Measurements from ENCODE around the gene PDE5A. TPM values are rescaled to one million over a fixed set of nuclear protein-coding genes. Genes with fewer than 3 reads are reported as not detected.

PDE5A gene
- total and polyA plus RNA-seq, 2 donors (not counting 3 experiments of a cell fraction or from before 2014, with no cell fraction given), result 0.73 to 2.3 TPM

DNA sequence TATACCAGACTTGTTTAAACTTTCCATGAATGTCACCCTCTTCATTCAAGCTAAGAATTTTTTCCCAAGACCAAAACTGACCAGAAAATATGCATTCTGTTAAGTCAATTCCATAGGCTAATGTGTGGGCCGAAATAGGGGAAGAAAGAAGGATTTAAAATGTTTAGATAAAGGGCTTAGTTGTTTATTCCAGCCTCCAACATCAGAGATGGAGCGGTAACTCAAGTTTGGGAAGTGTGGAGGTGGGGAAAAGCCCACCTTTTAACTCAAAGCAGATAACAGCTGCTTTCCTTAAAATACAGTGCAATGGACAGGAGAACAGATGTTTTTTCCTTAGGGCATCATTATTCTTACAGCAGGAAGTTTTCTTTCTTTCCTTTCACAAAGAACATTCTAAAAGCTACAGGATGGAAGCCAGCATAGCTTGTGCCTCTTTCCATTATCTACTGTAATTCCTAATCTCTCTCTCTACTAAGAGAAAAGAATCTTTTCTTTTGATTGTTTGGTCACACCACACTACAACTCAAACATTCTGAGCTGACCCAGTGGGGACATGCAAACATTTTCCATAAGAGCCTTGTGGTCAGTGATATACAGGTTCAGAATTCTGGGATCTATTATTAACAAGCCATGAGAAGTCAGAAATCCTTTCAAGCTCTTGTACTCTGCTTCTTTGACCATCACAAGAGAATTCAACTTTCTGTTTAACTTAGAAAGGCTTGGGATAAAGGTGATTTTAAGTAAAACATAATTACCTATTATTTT, 101.6 kb downstream of the PDE5A start:
- H3K4me3 ChIP-seq (replicated peaks in 1 of 3; ENCODE audit: insufficient read depth in 1 of 3, low read depth in 1 of 3, low read length in 3 of 3), result no peak overlapping the region
- FAIRE-seq (no peak), DNase-seq (ENCODE audit: low read depth, low spot score) (peak; percentile 35)
- H2AFZ ChIP-seq (ENCODE audit: low read depth, low read length), result peak overlapping the region; percentile 63
- H3K9me1 ChIP-seq (replicated peaks; ENCODE audit: control insufficient read depth, extremely low read depth, insufficient read depth, low read length), result no peaks in the 10 kb centered on the region
- H3K27ac ChIP-seq (ENCODE audit: insufficient read depth, low read depth, low read length), result peak overlapping the region; percentile 7
- ChIA-PET CTCF (interaction anchor here (0.5 to 2.2 kb wide), 5 partner anchors 31 to 530 kb away, joined by 3 to 7 read pairs (median 4); no protein-coding TSS in a partner anchor), POLR2A (no interaction called here)
- no peaks in the 10 kb centered on the region for H3K27me3 ChIP-seq (ENCODE audit: control insufficient read depth in 2 of 2, insufficient read depth in 2 of 2, low read length in 2 of 2)
- no peak overlapping the region for H3K9ac ChIP-seq (replicated peaks; ENCODE audit: extremely low read depth, insufficient read depth, low read length)
- intact Hi-C loops (cut with micrococcal nuclease), result loop anchor here (10.0 kb wide), 2 partner anchors 312 to 692 kb away; partner anchors contain the start of genes SEC24D and USP53
- no TSS peak for BruUV-seq (replicated peaks)
- no peaks in the 10 kb centered on the region for H3K79me2 ChIP-seq (ENCODE audit: control insufficient read depth, insufficient read depth, low read length)
- no peaks in the 10 kb centered on the region for H4K20me1 ChIP-seq (replicated peaks; ENCODE audit: control insufficient read depth, extremely low read depth, insufficient read depth, low read length)
- no peak overlapping the region for H3K4me2 ChIP-seq (ENCODE audit: insufficient read depth, low read length)
- TF ChIP-seq POLR2AphosphoS5 (IDR thresholded peaks at IDR 0.05; ENCODE audit: insufficient read depth, low read depth, low read length), result no peak
- no peak for TF ChIP-seq GATA2 (IDR thresholded peaks at IDR 0.05; ENCODE audit: insufficient read depth, insufficient read length, low read depth, low read length)
- TF ChIP-seq, protein P1, sequence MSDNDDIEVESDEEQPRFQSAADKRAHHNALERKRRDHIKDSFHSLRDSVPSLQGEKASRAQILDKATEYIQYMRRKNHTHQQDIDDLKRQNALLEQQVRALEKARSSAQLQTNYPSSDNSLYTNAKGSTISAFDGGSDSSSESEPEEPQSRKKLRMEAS (IDR thresholded peaks at IDR 0.05; ENCODE audit: insufficient read depth, insufficient read length), result no peak
- TF ChIP-seq POLR2A (IDR thresholded peaks at IDR 0.05; ENCODE audit: low read depth, low read length), result no peak
- TF ChIP-seq, protein P2, sequence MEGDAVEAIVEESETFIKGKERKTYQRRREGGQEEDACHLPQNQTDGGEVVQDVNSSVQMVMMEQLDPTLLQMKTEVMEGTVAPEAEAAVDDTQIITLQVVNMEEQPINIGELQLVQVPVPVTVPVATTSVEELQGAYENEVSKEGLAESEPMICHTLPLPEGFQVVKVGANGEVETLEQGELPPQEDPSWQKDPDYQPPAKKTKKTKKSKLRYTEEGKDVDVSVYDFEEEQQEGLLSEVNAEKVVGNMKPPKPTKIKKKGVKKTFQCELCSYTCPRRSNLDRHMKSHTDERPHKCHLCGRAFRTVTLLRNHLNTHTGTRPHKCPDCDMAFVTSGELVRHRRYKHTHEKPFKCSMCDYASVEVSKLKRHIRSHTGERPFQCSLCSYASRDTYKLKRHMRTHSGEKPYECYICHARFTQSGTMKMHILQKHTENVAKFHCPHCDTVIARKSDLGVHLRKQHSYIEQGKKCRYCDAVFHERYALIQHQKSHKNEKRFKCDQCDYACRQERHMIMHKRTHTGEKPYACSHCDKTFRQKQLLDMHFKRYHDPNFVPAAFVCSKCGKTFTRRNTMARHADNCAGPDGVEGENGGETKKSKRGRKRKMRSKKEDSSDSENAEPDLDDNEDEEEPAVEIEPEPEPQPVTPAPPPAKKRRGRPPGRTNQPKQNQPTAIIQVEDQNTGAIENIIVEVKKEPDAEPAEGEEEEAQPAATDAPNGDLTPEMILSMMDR (IDR thresholded peaks at IDR 0.05; ENCODE audit: extremely low read depth in 1 of 2, insufficient read depth in 1 of 2, low read depth in 1 of 2, low read length in 2 of 2), result no peak
- no peak for TF ChIP-seq FOS (IDR thresholded peaks at IDR 0.05; ENCODE audit: borderline replicate concordance, insufficient read depth, low read length)
- no peak for TF ChIP-seq MYC (IDR thresholded peaks at IDR 0.05; ENCODE audit: low read depth, low read length)
- no peaks in the 10 kb centered on the region for H3K36me3 ChIP-seq (ENCODE audit: control insufficient read depth in 2 of 2, extremely low read depth in 1 of 2, insufficient read depth in 2 of 2, low read length in 2 of 2)
- peaks cover 47% of the 10 kb centered on the region for H3K4me1 ChIP-seq (ENCODE audit: control insufficient read depth, extremely low read depth, insufficient read depth, low read length)
- no peaks in the 10 kb centered on the region for H3K9me3 ChIP-seq (replicated peaks; ENCODE audit: control insufficient read depth, insufficient read depth, low read length)
- dilution Hi-C loops (cut with MboI; ENCODE audit: extremely low pct_ligation_motif_present, low sequenced_read_pairs), result no loop called here
